Measurements from ENCODE around the gene CRLF1.
A peak's percentile ranks its signal among the peaks of the same experiment; 100 is the strongest.

CRLF1 gene

GRCh38 chr19:18613589-18614234 lies 7.1 kb upstream of the CRLF1 start:
- TF ChIP-seq EZH2 (IDR thresholded peaks at IDR 0.05; ENCODE audit: borderline replicate concordance, low read depth, low read length, severe bottlenecking) (no peak), CTCF (IDR thresholded peaks at IDR 0.05; ENCODE audit: borderline replicate concordance, extremely low read depth, low read length, poor library complexity, severe bottlenecking) (no peak)
- H3K27me3 ChIP-seq (ENCODE audit: insufficient read depth, low read length, poor library complexity), result peaks cover 33% of the 10 kb centered on the region
- no peak overlapping the region for H3K4me3 ChIP-seq (ENCODE audit: low read depth in 1 of 2, low read length in 2 of 2)
- H3K9me3 ChIP-seq (ENCODE audit: insufficient read depth, low read length, severe bottlenecking), result no peaks in the 10 kb centered on the region
- peaks cover 2% of the 10 kb centered on the region; the same call in 1 of the 2 replicates for H4K20me1 ChIP-seq (ENCODE audit: insufficient read depth, low read length)
- H3K9ac ChIP-seq (ENCODE audit: low read depth, low read length), result no peak overlapping the region
- no peak for DNase-seq
- no peak overlapping the region for H3K27ac ChIP-seq (ENCODE audit: low read length)
- H3K4me1 ChIP-seq (ENCODE audit: insufficient read depth, low read length), result peaks cover 12% of the 10 kb centered on the region
- no peaks in the 10 kb centered on the region for H3K79me2 ChIP-seq (ENCODE audit: insufficient read depth, low read length)
- H3K4me2 ChIP-seq (ENCODE audit: insufficient read depth, low read length), result peak overlapping the region; percentile 77; the same call in 1 of the 2 replicates
- no peaks in the 10 kb centered on the region for H3K36me3 ChIP-seq (ENCODE audit: insufficient read depth, low read length)
- no peak overlapping the region for H2AFZ ChIP-seq (ENCODE audit: low read depth, low read length)
- no peak for ATAC-seq (ENCODE audit: insufficient read depth, low read depth)

GRCh38 chr19:18612772-18613588 lies 6.4 kb upstream of the CRLF1 start, which contains the start of gene TMEM59L:
TSS of gene TMEM59L (plus strand) at chr19:18612870. CDS start at chr19:18612959, 89 bp downstream.
- H3K79me2 ChIP-seq (ENCODE audit: insufficient read depth, low read length), result no peaks in the 10 kb centered on the region
- H4K20me1 ChIP-seq (ENCODE audit: insufficient read depth, low read length), result peaks cover 2% of the 10 kb centered on the region; the same call in 1 of the 2 replicates
- H3K27ac ChIP-seq (ENCODE audit: low read length), result no peak within 1 kb of the TSS
- no peak for TF ChIP-seq CTCF (IDR thresholded peaks at IDR 0.05; ENCODE audit: borderline replicate concordance, extremely low read depth, low read length, poor library complexity, severe bottlenecking)
- peak; percentile 82 for TF ChIP-seq EZH2 (IDR thresholded peaks at IDR 0.05; ENCODE audit: borderline replicate concordance, low read depth, low read length, severe bottlenecking)
- H3K27me3 ChIP-seq (ENCODE audit: insufficient read depth, low read length, poor library complexity), result peaks cover 35% of the 10 kb centered on the region
- DNase-seq, result peak; percentile 50
- ATAC-seq (ENCODE audit: insufficient read depth, low read depth), result peak; percentile 74
- H3K4me2 ChIP-seq (ENCODE audit: insufficient read depth, low read length), result peak within 1 kb of the TSS; percentile 77
- H3K36me3 ChIP-seq (ENCODE audit: insufficient read depth, low read length), result no peaks in the 10 kb centered on the region
- peak within 1 kb of the TSS; percentile 66 for H2AFZ ChIP-seq (ENCODE audit: low read depth, low read length)
- H3K9me3 ChIP-seq (ENCODE audit: insufficient read depth, low read length, severe bottlenecking), result no peaks in the 10 kb centered on the region
- H3K9ac ChIP-seq (ENCODE audit: low read depth, low read length), result peak within 1 kb of the TSS; percentile 46; the same call in 1 of the 2 replicates
- H3K4me3 ChIP-seq (ENCODE audit: low read depth in 1 of 2, low read length in 2 of 2), result peak within 1 kb of the TSS in 1 of 2 experiments; percentile 56; a peak in 3 of 4 replicates
- H3K4me1 ChIP-seq (ENCODE audit: insufficient read depth, low read length), result peaks cover 12% of the 10 kb centered on the region

GRCh38 chr19:18612051-18612771 lies 5.6 kb upstream of the CRLF1 start:
- Histone ChIP-seq H3K36me3 (ENCODE audit: insufficient read depth, low read length) (no peaks in the 10 kb centered on the region), H2AFZ (ENCODE audit: low read depth, low read length) (peak overlapping the region; percentile 66), H3K79me2 (ENCODE audit: insufficient read depth, low read length) (no peaks in the 10 kb centered on the region), H3K4me1 (ENCODE audit: insufficient read depth, low read length) (peaks cover 12% of the 10 kb centered on the region), H3K4me3 (ENCODE audit: low read depth in 1 of 2, low read length in 2 of 2) (peak overlapping the region in 1 of 2 experiments; percentile 56; a peak in 3 of 4 replicates), H3K9ac (ENCODE audit: low read depth, low read length) (peak overlapping the region; percentile 46; the same call in 1 of the 2 replicates), H4K20me1 (ENCODE audit: insufficient read depth, low read length) (peaks cover 2% of the 10 kb centered on the region; the same call in 1 of the 2 replicates), H3K4me2 (ENCODE audit: insufficient read depth, low read length) (peak overlapping the region; percentile 77), H3K27me3 (ENCODE audit: insufficient read depth, low read length, poor library complexity) (peaks cover 35% of the 10 kb centered on the region), H3K27ac (ENCODE audit: low read length) (no peak overlapping the region), H3K9me3 (ENCODE audit: insufficient read depth, low read length, severe bottlenecking) (no peaks in the 10 kb centered on the region)
- ATAC-seq (ENCODE audit: insufficient read depth, low read depth) (no peak), DNase-seq (no peak)
- no peak for TF ChIP-seq EZH2 (IDR thresholded peaks at IDR 0.05; ENCODE audit: borderline replicate concordance, low read depth, low read length, severe bottlenecking)
- no peak for TF ChIP-seq CTCF (IDR thresholded peaks at IDR 0.05; ENCODE audit: borderline replicate concordance, extremely low read depth, low read length, poor library complexity, severe bottlenecking)
